HepG2 (cell line): ENCODE results near the gene SRC. TPM values are rescaled to one million over a fixed set of nuclear protein-coding genes. Genes with fewer than 3 reads are reported as not detected.

Experiments used
- ATAC-seq: fragments of 200-7000 bp; cut with Tn5 transposase; 3 replicates; pipeline ENCODE4 v1.9.1; 2020; ENCODE audit warnings: mild to moderate bottlenecking, moderate library complexity
- BruUV-seq: library from RNA; stranded (reverse); fragments of 400-500 nt; replicated peaks from 2 replicates; lab custom pipeline; 2021; lab: Mats Ljungman, UMichigan
- CTCF ChIA-PET: fragments of 300-600 bp; formaldehyde crosslinking; extraction: SDS; loops from one replicate; lab custom pipeline; 2021; ENCODE audit warnings: low total read pairs, inconsistent platforms, low intra/inter-chr PET ratio; lab: Yijun Ruan, JAX
- POLR2A ChIA-PET: fragments of 350-600 bp; sonication (Branson Sonifier 250); formaldehyde crosslinking; loops from one replicate; lab custom pipeline; 2020; ENCODE audit warnings: antibody characterized with exemption, inconsistent platforms; lab: Yijun Ruan, JAX
- DNase-seq: peaks from one replicate; pipeline ENCODE4 v3.0.0-alpha.2; 2015; ENCODE audit warnings: low spot score
- FAIRE-seq: peaks from 3 replicates; lab custom pipeline; 2011; peaks lifted over from hg19 to GRCh38; lab: Jason Lieb, UNC
- H2AFZ ChIP-seq: one replicate; pipeline ENCODE4 v1.6.1; 2011; ENCODE audit warnings: low read length, inconsistent platforms
- H3K27ac ChIP-seq: fragments of 300-600 bp; 3 replicates; pipeline ENCODE4 v1.8.0; 2011; ENCODE audit warnings: mixed run types, mild to moderate bottlenecking, mixed read lengths, low read length, inconsistent platforms; ENCODE audit not compliant: insufficient read depth; ENCODE audit errors: extremely low read length
- H3K27me3 ChIP-seq, 2 experiments: fragments of 200-600 bp in 1 of 2; 2 replicates in 1 of 2; 3 replicates in 1 of 2; pipeline versions ENCODE4 v1.6.0 to v1.8.0; 2011; ENCODE audit warnings: low read length in 2 of 2, mild to moderate bottlenecking in 2 of 2, moderate library complexity in 2 of 2, inconsistent platforms in 1 of 2; ENCODE audit not compliant: insufficient read depth in 2 of 2, control insufficient read depth in 1 of 2
- H3K36me3 ChIP-seq, 2 experiments: fragments of 200-600 bp in 1 of 2; replicated peaks in 1 of 2; 2 replicates in 1 of 2; 3 replicates in 1 of 2; pipeline versions ENCODE4 v1.5.1 to v1.8.0; 2011; ENCODE audit warnings: low read length in 2 of 2, inconsistent platforms in 1 of 2; ENCODE audit not compliant: insufficient read depth in 2 of 2, control insufficient read depth in 1 of 2
- H3K4me1 ChIP-seq: 2 replicates; pipeline ENCODE4 v1.5.1; 2012; ENCODE audit warnings: low read length, inconsistent platforms; ENCODE audit not compliant: insufficient read depth
- H3K4me2 ChIP-seq: 2 replicates; pipeline ENCODE4 v1.6.0; 2011; ENCODE audit warnings: low read depth, low read length, inconsistent platforms
- H3K4me3 ChIP-seq, 3 experiments: fragments of 200-600 bp in 1 of 3; sonication (generic), shearing (Covaris generic) in 1 of 3; replicated peaks in 1 of 3; 2 replicates each; pipeline ENCODE4 v1.5.1; 2011 to 2016; ENCODE audit warnings: low read length in 3 of 3, inconsistent platforms in 2 of 3, low read depth in 2 of 3, mild to moderate bottlenecking in 2 of 3, control low read depth in 1 of 3, mixed read lengths in 1 of 3; ENCODE audit not compliant: insufficient read depth in 1 of 3
- H3K79me2 ChIP-seq: one replicate; pipeline ENCODE4 v1.6.1; 2011; ENCODE audit warnings: low read length, inconsistent platforms; ENCODE audit not compliant: insufficient read depth
- H3K9ac ChIP-seq: 2 replicates; pipeline ENCODE4 v1.6.0; 2011; ENCODE audit warnings: mild to moderate bottlenecking, low read depth, low read length, inconsistent platforms; ENCODE audit not compliant: insufficient read depth
- H3K9me3 ChIP-seq: 2 replicates; pipeline ENCODE4 v1.5.1; 2012; ENCODE audit warnings: mild to moderate bottlenecking, low read length
- H4K20me1 ChIP-seq: 2 replicates; pipeline ENCODE4 v1.6.0; 2011; ENCODE audit warnings: inconsistent platforms, mild to moderate bottlenecking, low read length, moderate library complexity; ENCODE audit not compliant: insufficient read depth
- BORCS8-MEF2B ChIP-seq: sonication (generic); formaldehyde crosslinking; IDR thresholded peaks from 2 replicates; pipeline ENCODE4 v1.8.0; 2022; ENCODE audit warnings: mild to moderate bottlenecking, missing genetic modification reagents
- CEBPB ChIP-seq: IDR thresholded peaks from 2 replicates; pipeline ENCODE4 v1.6.1; 2011; ENCODE audit warnings: low read depth, low read length, improper control_type of control experiment, borderline replicate concordance
- ETV6 ChIP-seq: sonication (generic); formaldehyde crosslinking; conservative IDR thresholded peaks from 2 replicates; pipeline ENCODE4 v1.4.0; 2020; ENCODE audit warnings: missing genetic modification reagents
- HDAC1 ChIP-seq: sonication (generic); formaldehyde crosslinking; IDR thresholded peaks from 2 replicates; pipeline ENCODE4 v1.5.1; 2020; ENCODE audit warnings: mild to moderate bottlenecking, missing genetic modification reagents
- ISX ChIP-seq: sonication (generic); formaldehyde crosslinking; conservative IDR thresholded peaks from 2 replicates; pipeline ENCODE4 v1.5.0; 2020; ENCODE audit warnings: missing genetic modification reagents
- JUN ChIP-seq: sonication (generic); formaldehyde crosslinking; IDR thresholded peaks from 2 replicates; pipeline ENCODE4 v1.4.0; 2020; ENCODE audit warnings: mild to moderate bottlenecking, missing genetic modification reagents
- KDM5A ChIP-seq: fragments of 200-600 bp; sonication (generic); IDR thresholded peaks from 2 replicates; pipeline ENCODE4 v1.7.0; 2018; ENCODE audit warnings: antibody characterized with exemption, mild to moderate bottlenecking, low read length, borderline replicate concordance
- NR2C2 ChIP-seq: sonication (generic); formaldehyde crosslinking; IDR thresholded peaks from 2 replicates; pipeline ENCODE4 v1.4.0; 2020; ENCODE audit warnings: missing genetic modification reagents, mild to moderate bottlenecking, moderate library complexity, borderline replicate concordance
- NR2F6 ChIP-seq, 2 experiments: IDR thresholded peaks; 2 replicates each; pipeline ENCODE4 v1.6.1; 2016; ENCODE audit warnings: antibody characterized with exemption in 1 of 2, mild to moderate bottlenecking in 1 of 2
- NRL ChIP-seq: sonication (generic); formaldehyde crosslinking; IDR thresholded peaks from 2 replicates; pipeline ENCODE4 v1.5.0; 2020; ENCODE audit warnings: missing genetic modification reagents, mild to moderate bottlenecking, moderate library complexity, borderline replicate concordance
- RCOR2 ChIP-seq: IDR thresholded peaks from 2 replicates; pipeline ENCODE4 v1.6.1; 2016; ENCODE audit warnings: missing biosample characterization, missing genetic modification reagents
- TOPORS ChIP-seq: sonication (generic); formaldehyde crosslinking; IDR thresholded peaks from 2 replicates; pipeline ENCODE4 v1.8.0; 2023; ENCODE audit warnings: mild to moderate bottlenecking, missing genetic modification reagents
- ZBTB21 ChIP-seq: sonication (generic); formaldehyde crosslinking; IDR thresholded peaks from 2 replicates; pipeline ENCODE4 v1.4.0; 2020; ENCODE audit warnings: missing genetic modification reagents
- ZMYM3 ChIP-seq: sonication (generic); formaldehyde crosslinking; IDR thresholded peaks from 2 replicates; pipeline ENCODE4 v1.5.1; 2020; ENCODE audit warnings: mild to moderate bottlenecking, missing genetic modification reagents
- ZNF3 ChIP-seq: IDR thresholded peaks from 2 replicates; pipeline ENCODE4 v1.7.0; 2017; ENCODE audit warnings: inconsistent platforms
- ZNF629 ChIP-seq: sonication (generic); formaldehyde crosslinking; conservative IDR thresholded peaks from 2 replicates; pipeline ENCODE4 v1.5.0; 2020; ENCODE audit warnings: missing genetic modification reagents
- WGBS: methylation state at CpG from one replicate; pipeline ENCODE4 v1.1.6; 2017; ENCODE audit warnings: low lambda C conversion rate; 5-methylcytosine and 5-hydroxymethylcytosine counted together
- in situ Hi-C: cut with HindIII; loops from 2 replicates; pipeline ENCODE4 v1.10.0; 2017; ENCODE audit warnings: low pct_unique_long_range_greater_than_20kb; ENCODE audit not compliant: extremely low pct_ligation_motif_present
- intact Hi-C: fragments of 100-400 bp; cut with micrococcal nuclease; formaldehyde crosslinking; loops from one replicate; pipeline ENCODE4 v1.10.0; 2022; ENCODE audit not compliant: unreplicated experiment
- polyA plus RNA-seq, 8 experiments: library from polyadenylated mRNA; depleted of rRNA in 3 of 8; stranded (reverse) in 7 of 8; unstranded in 1 of 8; fragments of >200 nt; fragmentation: Illumina TruSeq in 4 of 8; extraction: Trizol in 4 of 8; gene quantifications; 2 replicates each; pipeline versions ENCODE4 v1.2.1 to v1.2.3, GENCODE V29; 2011 to 2016; ENCODE audit warnings: low read depth in 4 of 8, missing spikeins in 1 of 8, mixed read lengths in 1 of 8; ENCODE audit not compliant: insufficient read depth in 1 of 8
- total RNA-seq, 5 experiments: library from RNA; depleted of rRNA; stranded (reverse); fragments of >200 nt; fragmentation: Illumina TruSeq; extraction: Trizol; gene quantifications; 2 replicates each; pipeline ENCODE4 v1.2.3, GENCODE V29; 2016; ENCODE audit warnings: low read depth in 1 of 5
- TF ChIP-seq, protein P1 (sequence below): sonication (generic); formaldehyde crosslinking; IDR thresholded peaks from 2 replicates; pipeline ENCODE4 v1.5.0; 2020; ENCODE audit warnings: mild to moderate bottlenecking, missing genetic modification reagents, borderline replicate concordance
- TF ChIP-seq, protein P2 (sequence below): sonication (generic); formaldehyde crosslinking; IDR thresholded peaks from 2 replicates; pipeline ENCODE4 v1.5.0; 2020; ENCODE audit warnings: mild to moderate bottlenecking, missing genetic modification reagents
- TF ChIP-seq, protein P3 (sequence below), 2 experiments: fragments of 450-650 bp in 1 of 2; sonication (generic) in 1 of 2; formaldehyde crosslinking; IDR thresholded peaks; 2 replicates each; pipeline versions ENCODE4 v1.5.0 to v1.8.0; 2020 to 2022; ENCODE audit warnings: mild to moderate bottlenecking in 1 of 2, missing genetic modification reagents in 1 of 2

The SRC gene
- total and polyA plus RNA-seq, 2 of the 13 experiments (the other 11 are each of a cell fraction or from before 2014, with no cell fraction given): 54.7 to 192 TPM

DNA sequence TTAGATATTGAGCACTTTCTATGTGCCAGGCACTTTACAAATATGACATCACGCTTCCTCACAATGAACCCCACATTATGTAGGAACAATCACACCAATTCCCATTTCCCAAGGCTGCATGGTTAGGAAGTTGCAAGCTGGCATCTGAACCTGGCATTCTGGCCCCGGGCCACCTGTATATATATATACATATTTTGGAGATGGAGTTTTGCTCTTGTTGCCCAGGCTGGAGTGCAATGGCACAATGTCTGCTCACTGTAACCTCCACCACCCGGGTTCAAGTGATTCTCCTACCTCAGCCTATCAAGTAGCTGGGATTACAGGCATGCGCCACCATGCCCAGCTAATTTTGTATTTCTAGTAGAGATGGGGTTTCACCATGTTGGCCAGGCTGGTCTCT lies 30.4 kb downstream of the SRC start (continued):
- TF ChIP-seq KDM5A (no peak), TOPORS (CRISPR knock-in tag) (no peak)
- TF ChIP-seq, protein P1, sequence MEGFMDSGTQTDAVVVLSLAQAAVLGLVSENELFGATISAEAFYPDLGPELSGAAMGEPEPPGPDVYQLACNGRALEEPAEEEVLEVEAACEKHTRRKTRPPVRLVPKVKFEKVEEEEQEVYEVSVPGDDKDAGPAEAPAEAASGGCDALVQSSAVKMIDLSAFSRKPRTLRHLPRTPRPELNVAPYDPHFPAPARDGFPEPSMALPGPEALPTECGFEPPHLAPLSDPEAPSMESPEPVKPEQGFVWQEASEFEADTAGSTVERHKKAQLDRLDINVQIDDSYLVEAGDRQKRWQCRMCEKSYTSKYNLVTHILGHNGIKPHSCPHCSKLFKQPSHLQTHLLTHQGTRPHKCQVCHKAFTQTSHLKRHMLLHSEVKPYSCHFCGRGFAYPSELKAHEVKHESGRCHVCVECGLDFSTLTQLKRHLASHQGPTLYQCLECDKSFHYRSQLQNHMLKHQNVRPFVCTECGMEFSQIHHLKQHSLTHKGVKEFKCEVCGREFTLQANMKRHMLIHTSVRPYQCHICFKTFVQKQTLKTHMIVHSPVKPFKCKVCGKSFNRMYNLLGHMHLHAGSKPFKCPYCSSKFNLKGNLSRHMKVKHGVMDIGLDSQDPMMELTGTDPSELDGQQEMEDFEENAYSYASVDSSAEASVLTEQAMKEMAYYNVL (CRISPR knock-in tag): no peak

DNA sequence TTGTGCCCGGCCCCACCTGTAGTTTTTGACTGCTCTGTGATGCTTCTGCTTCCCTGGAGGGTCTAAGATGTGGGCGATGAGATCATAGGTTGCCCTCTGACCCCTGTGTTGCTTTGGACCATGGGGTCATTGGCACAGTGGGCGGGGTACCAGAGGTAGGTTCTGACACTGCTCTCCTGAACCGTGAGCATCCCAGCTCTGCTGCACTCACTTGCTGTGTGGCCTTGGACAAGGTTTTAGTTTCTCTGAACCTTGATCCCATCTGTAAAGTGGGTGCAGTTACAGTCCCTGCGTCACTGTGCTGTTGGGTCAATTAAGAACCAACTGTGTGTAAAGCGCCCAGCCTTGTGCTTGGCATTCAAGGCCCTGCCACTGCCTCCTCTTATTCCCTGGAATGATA lies 30.9 kb downstream of the SRC start:
- no TSS peak for BruUV-seq
- intact Hi-C loops: no loop called here
- peaks cover 52% of the 10 kb centered on the region for H3K4me1 ChIP-seq
- H4K20me1 ChIP-seq: peaks cover 45% of the 10 kb centered on the region
- in situ Hi-C loops: no loop called here
- H3K4me2 ChIP-seq: no peak overlapping the region
- no peak for ATAC-seq
- H3K4me3 ChIP-seq: no peak overlapping the region
- H3K27me3 ChIP-seq: no peaks in the 10 kb centered on the region
- no peaks in the 10 kb centered on the region for H3K9me3 ChIP-seq
- whole genome bisulfite sequencing: 89% methylated on average over 6 of the region's 6 CpGs
- no peak for DNase-seq
- H3K36me3 ChIP-seq: peaks cover 19 to 54% of the 10 kb centered on the region in 2 experiments
- FAIRE-seq: no peak
- no peak overlapping the region for H3K9ac ChIP-seq
- H2AFZ ChIP-seq: no peak overlapping the region
- H3K79me2 ChIP-seq: peaks cover 70% of the 10 kb centered on the region
- ChIA-PET POLR2A (interaction anchor here (0.9 to 1.5 kb wide), 2 partner anchors 27 to 37 kb away, joined by 4 read pairs; no protein-coding TSS in a partner anchor), CTCF (no interaction called here)
- no peak overlapping the region for H3K27ac ChIP-seq
- TF ChIP-seq NR2F6 (IDR thresholded peaks at IDR 0.05) (peak; percentile 55; the same call in 1 of the 2 replicates), NR2F6 (CRISPR knock-in tag; IDR thresholded peaks at IDR 0.05) (peak; percentile 40; the same call in 1 of the 2 replicates), ZBTB21 (CRISPR knock-in tag) (peak; percentile 64; the same call in 1 of the 2 replicates), RCOR2 (CRISPR knock-in tag) (peak; percentile 55; the same call in 1 of the 2 replicates), NR2C2 (CRISPR knock-in tag) (peak; percentile 78), BORCS8-MEF2B (CRISPR knock-in tag) (0 out of 2 replicates have a peak, but pooled peaks have one; percentile 15), TOPORS (CRISPR knock-in tag) (no peak), ETV6 (CRISPR knock-in tag) (no peak), ZNF629 (peak; percentile 97), HDAC1 (CRISPR knock-in tag) (0 out of 2 replicates have a peak, but pooled peaks have one; percentile 35), ISX (CRISPR knock-in tag) (no peak), ZNF3 (CRISPR knock-in tag) (0 out of 2 replicates have a peak, but pooled peaks have one; percentile 43), NRL (peak; percentile 44; the same call in 1 of the 2 replicates), JUN (peak; percentile 52; the same call in 1 of the 2 replicates), CEBPB (no peak), ZMYM3 (peak; percentile 92)
- TF ChIP-seq, protein P2, sequence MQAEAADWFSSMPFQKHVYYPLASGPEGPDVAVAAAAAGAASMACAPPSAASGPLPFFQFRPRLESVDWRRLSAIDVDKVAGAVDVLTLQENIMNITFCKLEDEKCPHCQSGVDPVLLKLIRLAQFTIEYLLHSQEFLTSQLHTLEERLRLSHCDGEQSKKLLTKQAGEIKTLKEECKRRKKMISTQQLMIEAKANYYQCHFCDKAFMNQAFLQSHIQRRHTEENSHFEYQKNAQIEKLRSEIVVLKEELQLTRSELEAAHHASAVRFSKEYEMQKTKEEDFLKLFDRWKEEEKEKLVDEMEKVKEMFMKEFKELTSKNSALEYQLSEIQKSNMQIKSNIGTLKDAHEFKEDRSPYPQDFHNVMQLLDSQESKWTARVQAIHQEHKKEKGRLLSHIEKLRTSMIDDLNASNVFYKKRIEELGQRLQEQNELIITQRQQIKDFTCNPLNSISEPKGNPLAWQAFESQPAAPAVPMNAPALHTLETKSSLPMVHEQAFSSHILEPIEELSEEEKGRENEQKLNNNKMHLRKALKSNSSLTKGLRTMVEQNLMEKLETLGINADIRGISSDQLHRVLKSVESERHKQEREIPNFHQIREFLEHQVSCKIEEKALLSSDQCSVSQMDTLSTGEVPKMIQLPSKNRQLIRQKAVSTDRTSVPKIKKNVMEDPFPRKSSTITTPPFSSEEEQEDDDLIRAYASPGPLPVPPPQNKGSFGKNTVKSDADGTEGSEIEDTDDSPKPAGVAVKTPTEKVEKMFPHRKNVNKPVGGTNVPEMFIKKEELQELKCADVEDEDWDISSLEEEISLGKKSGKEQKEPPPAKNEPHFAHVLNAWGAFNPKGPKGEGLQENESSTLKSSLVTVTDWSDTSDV: peak; percentile 65; the same call in 1 of the 2 replicates
- TF ChIP-seq, protein P3, sequence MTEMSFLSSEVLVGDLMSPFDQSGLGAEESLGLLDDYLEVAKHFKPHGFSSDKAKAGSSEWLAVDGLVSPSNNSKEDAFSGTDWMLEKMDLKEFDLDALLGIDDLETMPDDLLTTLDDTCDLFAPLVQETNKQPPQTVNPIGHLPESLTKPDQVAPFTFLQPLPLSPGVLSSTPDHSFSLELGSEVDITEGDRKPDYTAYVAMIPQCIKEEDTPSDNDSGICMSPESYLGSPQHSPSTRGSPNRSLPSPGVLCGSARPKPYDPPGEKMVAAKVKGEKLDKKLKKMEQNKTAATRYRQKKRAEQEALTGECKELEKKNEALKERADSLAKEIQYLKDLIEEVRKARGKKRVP (CRISPR knock-in tag; IDR thresholded peaks at IDR 0.05): no peak
